ENCODE measurements around the gene DOCK6.

DNA sequence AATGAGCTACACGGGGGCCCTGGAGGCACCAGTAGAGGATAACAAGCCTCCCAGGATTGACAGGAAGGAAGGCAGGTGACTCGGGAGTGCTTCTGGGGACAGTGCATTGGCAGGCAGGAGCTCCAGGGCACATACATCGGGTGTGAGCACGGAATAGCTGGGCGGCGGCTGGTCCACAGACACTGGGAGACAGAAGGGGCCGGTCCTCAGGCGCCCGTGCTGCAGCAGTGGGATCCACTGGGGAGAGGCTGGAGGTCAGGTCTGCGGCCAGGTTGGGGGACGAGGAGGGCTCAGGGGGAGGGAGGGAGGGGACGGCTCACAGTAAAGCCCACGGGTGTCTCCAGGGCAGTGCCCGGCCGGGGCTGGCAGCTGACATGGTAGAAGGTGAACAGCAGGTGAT is 25.0 kb downstream of the DOCK6 start:
- TF ChIP-seq, protein P1, sequence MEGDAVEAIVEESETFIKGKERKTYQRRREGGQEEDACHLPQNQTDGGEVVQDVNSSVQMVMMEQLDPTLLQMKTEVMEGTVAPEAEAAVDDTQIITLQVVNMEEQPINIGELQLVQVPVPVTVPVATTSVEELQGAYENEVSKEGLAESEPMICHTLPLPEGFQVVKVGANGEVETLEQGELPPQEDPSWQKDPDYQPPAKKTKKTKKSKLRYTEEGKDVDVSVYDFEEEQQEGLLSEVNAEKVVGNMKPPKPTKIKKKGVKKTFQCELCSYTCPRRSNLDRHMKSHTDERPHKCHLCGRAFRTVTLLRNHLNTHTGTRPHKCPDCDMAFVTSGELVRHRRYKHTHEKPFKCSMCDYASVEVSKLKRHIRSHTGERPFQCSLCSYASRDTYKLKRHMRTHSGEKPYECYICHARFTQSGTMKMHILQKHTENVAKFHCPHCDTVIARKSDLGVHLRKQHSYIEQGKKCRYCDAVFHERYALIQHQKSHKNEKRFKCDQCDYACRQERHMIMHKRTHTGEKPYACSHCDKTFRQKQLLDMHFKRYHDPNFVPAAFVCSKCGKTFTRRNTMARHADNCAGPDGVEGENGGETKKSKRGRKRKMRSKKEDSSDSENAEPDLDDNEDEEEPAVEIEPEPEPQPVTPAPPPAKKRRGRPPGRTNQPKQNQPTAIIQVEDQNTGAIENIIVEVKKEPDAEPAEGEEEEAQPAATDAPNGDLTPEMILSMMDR (IDR thresholded peaks at IDR 0.05) = no peak
- TF ChIP-seq POLR2AphosphoS5 (IDR thresholded peaks at IDR 0.05) = no peak
- no peak for TF ChIP-seq POLR2A (IDR thresholded peaks at IDR 0.05)
- no peak for TF ChIP-seq EP300 (IDR thresholded peaks at IDR 0.05)

All from sigmoid colon (tissue), 4 donors.